DND-41 (cell line): Measurements from ENCODE around the gene SSR3.
"Not testable (repeated sequence)": the region's sequence is repeated elsewhere in the genome, so short reads cannot be mapped to it uniquely, and the experiment has no call there.

ENCODE experiments used
- ATAC-seq: fragments of 200-7000 bp; cut with Tn5 transposase; 3 replicates; pipeline ENCODE4 v1.9.1; 2021; ENCODE audit warnings: low read depth; ENCODE audit not compliant: insufficient read depth
- DNase-seq: peaks from one replicate; pipeline ENCODE4 v3.0.0-alpha.2; 2020
- H2AFZ ChIP-seq: 2 replicates; pipeline ENCODE4 v1.6.0; 2012; ENCODE audit warnings: low read depth, low read length
- H3K27ac ChIP-seq: 2 replicates; pipeline ENCODE4 v1.5.1; 2012; ENCODE audit warnings: low read length, inconsistent platforms
- H3K27me3 ChIP-seq: fragments of 200-600 bp; sonication (generic); 2 replicates; pipeline ENCODE4 v1.6.0; 2012; ENCODE audit warnings: low read length, mild to moderate bottlenecking, inconsistent platforms; ENCODE audit not compliant: insufficient read depth, poor library complexity
- H3K36me3 ChIP-seq: 2 replicates; pipeline ENCODE4 v1.5.1; 2012; ENCODE audit warnings: low read length, inconsistent platforms; ENCODE audit not compliant: insufficient read depth
- H3K4me1 ChIP-seq: 2 replicates; pipeline ENCODE4 v1.5.1; 2012; ENCODE audit warnings: mild to moderate bottlenecking, low read length; ENCODE audit not compliant: insufficient read depth
- H3K4me2 ChIP-seq: 2 replicates; pipeline ENCODE4 v1.6.0; 2012; ENCODE audit warnings: mild to moderate bottlenecking, moderate library complexity, low read length, inconsistent platforms; ENCODE audit not compliant: insufficient read depth
- H3K4me3 ChIP-seq, 2 experiments: fragments of 200-600 bp in 1 of 2; shearing (Covaris generic) in 1 of 2; 2 replicates each; pipeline ENCODE4 v1.5.1; 2012 to 2016; ENCODE audit warnings: inconsistent platforms in 2 of 2, low read length in 2 of 2, mild to moderate bottlenecking in 2 of 2, low read depth in 1 of 2, moderate library complexity in 1 of 2
- H3K79me2 ChIP-seq: 2 replicates; pipeline ENCODE4 v1.6.0; 2012; ENCODE audit warnings: low read length, inconsistent platforms; ENCODE audit not compliant: insufficient read depth
- H3K9ac ChIP-seq: 2 replicates; pipeline ENCODE4 v1.6.0; 2012; ENCODE audit warnings: low read depth, mild to moderate bottlenecking, inconsistent platforms, low read length, moderate library complexity
- H3K9me3 ChIP-seq: 2 replicates; pipeline ENCODE4 v1.5.1; 2012; ENCODE audit warnings: low read length, moderate library complexity, mild to moderate bottlenecking, inconsistent platforms; ENCODE audit not compliant: insufficient read depth, severe bottlenecking
- H4K20me1 ChIP-seq: 2 replicates; pipeline ENCODE4 v1.6.0; 2012; ENCODE audit warnings: low read length; ENCODE audit not compliant: insufficient read depth
- CTCF ChIP-seq: IDR thresholded peaks from 2 replicates; pipeline ENCODE4 v1.5.1; 2012; ENCODE audit warnings: borderline replicate concordance, low read length, moderate library complexity, mild to moderate bottlenecking; ENCODE audit not compliant: poor library complexity, severe bottlenecking; ENCODE audit errors: extremely low read depth
- EZH2 ChIP-seq: IDR thresholded peaks from 3 replicates; pipeline ENCODE4 v1.6.1; 2012; ENCODE audit warnings: borderline replicate concordance, low read depth, mild to moderate bottlenecking, moderate library complexity, low read length, inconsistent platforms; ENCODE audit not compliant: severe bottlenecking

The SSR3 gene

GRCh38 chr3:156593814-156594213 lies 38.9 kb upstream of the SSR3 start:
- no peak overlapping the region for H2AFZ ChIP-seq
- no peak for TF ChIP-seq EZH2
- no peak for TF ChIP-seq CTCF
- no peak overlapping the region for H3K9ac ChIP-seq

DNA sequence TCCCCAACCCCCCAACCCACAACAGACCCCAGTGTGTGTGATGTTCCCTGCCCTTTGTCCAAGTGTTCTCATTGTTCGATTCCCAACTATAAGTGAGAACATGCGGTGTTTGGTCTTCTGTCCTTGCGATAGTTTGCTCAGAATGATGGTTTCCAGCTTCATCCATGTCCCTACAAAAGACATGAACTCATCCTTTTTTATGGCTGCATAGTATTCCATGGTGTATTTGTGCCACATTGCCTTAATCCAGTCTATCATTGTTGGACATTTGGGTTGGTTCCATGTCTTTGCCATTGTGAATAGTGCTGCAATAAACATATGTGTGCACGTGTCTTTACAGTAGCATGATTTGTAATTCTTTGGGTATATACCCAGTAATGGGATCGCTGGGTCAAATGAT lies 34.9 kb upstream of the SSR3 start:
- not testable (repeated sequence) for H3K27ac ChIP-seq, H3K36me3 ChIP-seq, H3K79me2 ChIP-seq, H3K27me3 ChIP-seq, H4K20me1 ChIP-seq, H3K9me3 ChIP-seq, H2AFZ ChIP-seq, H3K4me3 ChIP-seq, DNase-seq, H3K9ac ChIP-seq, ATAC-seq, H3K4me1 ChIP-seq, H3K4me2 ChIP-seq

More at GRCh38 chr3:156593814-156594213, 38.9 kb upstream of the SSR3 start:
- H3K79me2 ChIP-seq = no peaks in the 10 kb centered on the region
- DNase-seq = no peak
- no peaks in the 10 kb centered on the region for H3K9me3 ChIP-seq
- no peaks in the 10 kb centered on the region for H3K4me1 ChIP-seq
- no peak for ATAC-seq
- H3K27ac ChIP-seq = no peak overlapping the region
- no peaks in the 10 kb centered on the region for H3K36me3 ChIP-seq
- H3K27me3 ChIP-seq = peaks cover 3% of the 10 kb centered on the region
- H4K20me1 ChIP-seq = no peaks in the 10 kb centered on the region
- H3K4me3 ChIP-seq = no peak overlapping the region
- no peak overlapping the region for H3K4me2 ChIP-seq

DNA sequence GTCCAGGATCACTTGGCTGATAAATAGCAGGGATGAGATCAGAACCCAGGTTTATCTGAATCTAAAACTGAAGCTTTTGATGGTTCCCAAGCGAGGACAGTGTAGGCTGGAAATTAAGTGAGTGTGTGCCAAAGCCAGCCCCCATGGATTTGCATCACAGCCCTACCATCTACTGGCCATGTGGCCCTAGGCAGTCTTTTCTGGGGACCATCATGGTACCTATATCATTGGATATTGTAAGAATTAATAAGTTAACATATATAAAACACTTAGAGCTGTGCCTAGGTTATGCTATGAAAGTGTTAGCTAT lies 32.8 kb upstream of the SSR3 start:
- peaks cover 9% of the 10 kb centered on the region for H3K27me3 ChIP-seq

More for the DNA sequence above, 32.8 kb upstream of the SSR3 start:
- no peak for ATAC-seq
- Histone ChIP-seq H3K4me1 (no peaks in the 10 kb centered on the region), H3K9ac (no peak overlapping the region), H3K36me3 (no peaks in the 10 kb centered on the region), H3K79me2 (no peaks in the 10 kb centered on the region), H2AFZ (no peak overlapping the region), H3K9me3 (no peaks in the 10 kb centered on the region), H4K20me1 (no peaks in the 10 kb centered on the region), H3K4me2 (no peak overlapping the region), H3K27ac (no peak overlapping the region), H3K4me3 (no peak overlapping the region)
- DNase-seq = no peak
- TF ChIP-seq EZH2 = no peak
- no peak for TF ChIP-seq CTCF
